Activated T-cell treated with anti-CD3 and anti-CD28 coated beads for 24 hours (primary cell): ENCODE measurements around the gene AHCY.
"Not testable (repeated sequence)": the region's sequence is repeated elsewhere in the genome, so short reads cannot be mapped to it uniquely, and the experiment has no call there.

Experiments
- DNase-seq: peaks from one replicate; pipeline ENCODE4 v3.0.0-alpha.2; 2020; ENCODE audit warnings: low read depth

AHCY gene

GRCh38 chr20:34302723-34303533, at the start of gene AHCY:
Gene AHCY (minus strand): TSS chr20:34303355. CDS start chr20:34303270, 85 bp downstream.
- DNase-seq = peak; percentile 92

- DNase-seq = no peak
Measured at GRCh38 chr20:34350095-34350494, 46.9 kb upstream of the AHCY start.

GRCh38 chr20:34347571-34347970, 44.4 kb upstream of the AHCY start:
- no peak for DNase-seq

GRCh38 chr20:34346533-34346865, 43.3 kb upstream of the AHCY start:
- DNase-seq = not testable (repeated sequence)

- not testable (repeated sequence) for DNase-seq
Measured at GRCh38 chr20:34345839-34346532, 42.8 kb upstream of the AHCY start.

- no peak for DNase-seq
Measured at GRCh38 chr20:34345402-34345736, 42.2 kb upstream of the AHCY start.

- no peak for DNase-seq
Measured at GRCh38 chr20:34344238-34344637, 41.1 kb upstream of the AHCY start.

- no peak for DNase-seq
Measured at GRCh38 chr20:34343458-34344211, 40.5 kb upstream of the AHCY start.

GRCh38 chr20:34341199-34341598, 38.0 kb upstream of the AHCY start:
- DNase-seq = not testable (repeated sequence)

GRCh38 chr20:34340726-34341125, 37.6 kb upstream of the AHCY start:
- not testable (repeated sequence) for DNase-seq

GRCh38 chr20:34337982-34338726, 35.0 kb upstream of the AHCY start:
- DNase-seq = no peak

GRCh38 chr20:34337544-34337943, 34.4 kb upstream of the AHCY start:
- no peak for DNase-seq

- DNase-seq = no peak
Measured at GRCh38 chr20:34334654-34335407, 31.7 kb upstream of the AHCY start.

GRCh38 chr20:34333786-34334185, 30.6 kb upstream of the AHCY start:
- DNase-seq = no peak

GRCh38 chr20:34332262-34332920, 29.2 kb upstream of the AHCY start:
- no peak for DNase-seq

GRCh38 chr20:34331838-34332237, 28.7 kb upstream of the AHCY start:
- no peak for DNase-seq

- DNase-seq = not testable (repeated sequence)
Measured at GRCh38 chr20:34330861-34331544, 27.8 kb upstream of the AHCY start.

GRCh38 chr20:34328928-34329677, 25.9 kb upstream of the AHCY start:
- no peak for DNase-seq

GRCh38 chr20:34328207-34328606, 25.1 kb upstream of the AHCY start:
- not testable (repeated sequence) for DNase-seq

- no peak for DNase-seq
Measured at GRCh38 chr20:34324541-34324940, 21.4 kb upstream of the AHCY start.
